Measurements from ENCODE around the gene NPBWR2. TPM values are rescaled to one million over a fixed set of nuclear protein-coding genes. Genes with fewer than 3 reads are reported as not detected.

The NPBWR2 gene
- total and polyA plus RNA-seq, 9 of the 15 experiments (the other 6 are each of a cell fraction or from before 2014, with no cell fraction given): not detected

GRCh38 chr20:64145458-64146300 is 38.3 kb upstream of the NPBWR2 start (continued):
- TF ChIP-seq CBX3 (IDR thresholded peaks at IDR 0.05; ENCODE audit: borderline replicate concordance in 1 of 2, low read length in 2 of 2): peak in 1 of 2 experiments; percentile 97; a peak in 2 of 3 replicates

GRCh38 chr20:64144144-64144912 is 37.0 kb upstream of the NPBWR2 start:
- H3K4me2 ChIP-seq (ENCODE audit: insufficient read depth, low read length): no peak overlapping the region
- CTCF ChIA-PET (ENCODE audit: low intra/inter-chr PET ratio): no interaction called here
- no peak for FAIRE-seq

More at GRCh38 chr20:64144144-64144912, 37.0 kb upstream of the NPBWR2 start:
- POLR2A ChIA-PET: no interaction called here
- in situ Hi-C loops (cut with MboI): no loop called here
- no peaks in the 10 kb centered on the region for H4K20me1 ChIP-seq (replicated peaks; ENCODE audit: control insufficient read depth, insufficient read depth, low read length)
- 5% methylated on average over 8 of the region's 8 CpGs for WGBS (ENCODE audit: insufficient coverage, low coverage, missing lambda C conversion rate)
- H2AFZ ChIP-seq (ENCODE audit: low read depth, low read length): no peak overlapping the region
- TF ChIP-seq KDM1A (IDR thresholded peaks at IDR 0.05) (peak in 1 of 2 experiments; percentile 52; a peak in 1 of 4 replicates), ZNF717 (CRISPR knock-in tag; IDR thresholded peaks at IDR 0.05) (no peak)
- no peaks in the 10 kb centered on the region for H3K4me1 ChIP-seq (replicated peaks in 1 of 2; ENCODE audit: control insufficient read depth in 2 of 2, insufficient read depth in 2 of 2, low read length in 2 of 2)
- peaks cover 17 to 45% of the 10 kb centered on the region in 2 experiments; a peak in 4 of 5 replicates for H3K27me3 ChIP-seq (ENCODE audit: control insufficient read depth in 2 of 2, insufficient read depth in 2 of 2, low read length in 2 of 2)
- BruUV-seq (replicated peaks): no TSS peak
- H3K9ac ChIP-seq (ENCODE audit: insufficient read depth in 1 of 2, low read depth in 2 of 2, low read length in 2 of 2): no peak overlapping the region
- H3K9me1 ChIP-seq (ENCODE audit: control insufficient read depth, insufficient read depth, low read length): no peaks in the 10 kb centered on the region
- intact Hi-C loops (cut with micrococcal nuclease): no loop called here
- no peak overlapping the region for H3K4me3 ChIP-seq
- peaks cover 16% of the 10 kb centered on the region for H3K9me3 ChIP-seq (replicated peaks; ENCODE audit: control insufficient read depth, insufficient read depth, low read depth, low read length)
- no peaks in the 10 kb centered on the region for H3K79me2 ChIP-seq (ENCODE audit: control insufficient read depth, insufficient read depth, low read length)
- H3K27ac ChIP-seq (ENCODE audit: extremely low read depth, low read depth, low read length): no peak overlapping the region
- ATAC-seq (no peak), DNase-seq (ENCODE audit: extremely low read depth in 1 of 4, low spot score in 3 of 4) (no peak)
- H3K36me3 ChIP-seq (ENCODE audit: control insufficient read depth, insufficient read depth, low read length): no peaks in the 10 kb centered on the region
